ENCODE results near the gene RNLS. TPM values are rescaled to one million over a fixed set of nuclear protein-coding genes. Genes with fewer than 3 reads are reported as not detected.

Gene RNLS
- total RNA-seq, 3 donors from 2014 or later, result 9.8 to 12.1 (median 11.8) TPM

- no peaks in the 10 kb centered on the region for H3K4me1 ChIP-seq (ENCODE audit: low read depth)
- ATAC-seq, result no peak
- H3K36me3 ChIP-seq (ENCODE audit: low read depth), result no peaks in the 10 kb centered on the region
- TF ChIP-seq CTCF (IDR thresholded peaks at IDR 0.05), result no peak
- no peak overlapping the region for H3K4me3 ChIP-seq
- intact Hi-C loops (cut with DNase I, micrococcal nuclease), result no loop called here
- no peaks in the 10 kb centered on the region for H3K9me3 ChIP-seq
- DNase-seq, result no peak
These were observed 117.4 kb downstream of the RNLS start for GRCh38 chr10:88465765-88466164.

- no peak for ATAC-seq
- intact Hi-C loops (cut with DNase I, micrococcal nuclease), result no loop called here
- H3K36me3 ChIP-seq (ENCODE audit: low read depth), result no peaks in the 10 kb centered on the region
These were observed 119.3 kb downstream of the RNLS start for GRCh38 chr10:88463811-88464210.

GRCh38 chr10:88461426-88461825, 121.7 kb downstream of the RNLS start:
- intact Hi-C loops (cut with DNase I, micrococcal nuclease), result no loop called here
- no peaks in the 10 kb centered on the region for H3K36me3 ChIP-seq (ENCODE audit: low read depth)

More at GRCh38 chr10:88463811-88464210, 119.3 kb downstream of the RNLS start:
- Histone ChIP-seq H3K9me3 (no peaks in the 10 kb centered on the region), H3K4me1 (ENCODE audit: low read depth) (no peaks in the 10 kb centered on the region), H3K4me3 (no peak overlapping the region)
- DNase-seq, result no peak
- no peak for TF ChIP-seq CTCF (IDR thresholded peaks at IDR 0.05)

GRCh38 chr10:88459530-88459929, 123.6 kb downstream of the RNLS start:
- no peak for DNase-seq
- Histone ChIP-seq H3K4me3 (no peak overlapping the region), H3K9me3 (no peaks in the 10 kb centered on the region), H3K36me3 (ENCODE audit: low read depth) (no peaks in the 10 kb centered on the region), H3K4me1 (ENCODE audit: low read depth) (no peaks in the 10 kb centered on the region)
- no peak for TF ChIP-seq CTCF (IDR thresholded peaks at IDR 0.05)
- intact Hi-C loops (cut with DNase I, micrococcal nuclease), result no loop called here
- no peak for ATAC-seq

More at GRCh38 chr10:88461426-88461825, 121.7 kb downstream of the RNLS start:
- H3K4me3 ChIP-seq, result no peak overlapping the region
- ATAC-seq, result no peak
- TF ChIP-seq CTCF (IDR thresholded peaks at IDR 0.05), result no peak
- H3K4me1 ChIP-seq (ENCODE audit: low read depth), result no peaks in the 10 kb centered on the region
- no peaks in the 10 kb centered on the region for H3K9me3 ChIP-seq
- no peak for DNase-seq

- Histone ChIP-seq H3K4me3 (no peak overlapping the region), H3K9me3 (no peaks in the 10 kb centered on the region), H3K4me1 (ENCODE audit: low read depth) (no peaks in the 10 kb centered on the region), H3K36me3 (ENCODE audit: low read depth) (no peaks in the 10 kb centered on the region)
- intact Hi-C loops (cut with DNase I, micrococcal nuclease), result no loop called here
- TF ChIP-seq CTCF (IDR thresholded peaks at IDR 0.05), result no peak
- no peak for ATAC-seq
- no peak for DNase-seq
These were observed 124.9 kb downstream of the RNLS start for GRCh38 chr10:88458209-88458608.

- no peaks in the 10 kb centered on the region for H3K36me3 ChIP-seq (ENCODE audit: low read depth)
- no peaks in the 10 kb centered on the region for H3K4me1 ChIP-seq (ENCODE audit: low read depth)
- no peaks in the 10 kb centered on the region for H3K9me3 ChIP-seq
- intact Hi-C loops (cut with DNase I, micrococcal nuclease), result no loop called here
- ATAC-seq (no peak), DNase-seq (no peak)
- TF ChIP-seq CTCF (IDR thresholded peaks at IDR 0.05), result no peak
- H3K4me3 ChIP-seq, result no peak overlapping the region
These were observed 125.5 kb downstream of the RNLS start for GRCh38 chr10:88457660-88458059.

All from mucosa of descending colon (tissue), 3 donors.